SK-N-SH (cell line): ENCODE measurements around the gene FMN2. TPM values are rescaled to one million over a fixed set of nuclear protein-coding genes. Genes with fewer than 3 reads are reported as not detected.

Source experiments
- CTCF ChIA-PET: fragments of 300-600, 350-600 bp; formaldehyde crosslinking; extraction: SDS; loops from one replicate; lab custom pipeline; 2021; lab: Yijun Ruan, JAX
- POLR2A ChIA-PET: fragments of 350-600 bp; sonication (Branson Sonifier 250); formaldehyde crosslinking; extraction: SDS; loops from one replicate; lab custom pipeline; 2020; ENCODE audit warnings: antibody characterized with exemption, inconsistent platforms; lab: Yijun Ruan, JAX
- DNase-seq: peaks from one replicate; pipeline ENCODE4 v3.0.0; 2012
- H2AFZ ChIP-seq: fragments of 200-600 bp; sonication (generic); 2 replicates; pipeline ENCODE4 v1.8.1; 2016; ENCODE audit warnings: antibody characterized with exemption, mild to moderate bottlenecking, low read depth
- H3F3A ChIP-seq: fragments of 200-600 bp; sonication (generic); replicated peaks from 2 replicates; pipeline ENCODE3; 2016; ENCODE audit warnings: antibody characterized with exemption, mild to moderate bottlenecking; ENCODE audit not compliant: insufficient read depth
- H3K27ac ChIP-seq, 2 experiments: fragments of 200-500 bp in 1 of 2; fragments of 200-600 bp in 1 of 2; sonication (Bioruptor generic) in 1 of 2; sonication (generic), shearing (Covaris generic) in 1 of 2; 2 replicates each; pipeline versions ENCODE4 v1.5.1 to v1.6.1; 2014 to 2016; ENCODE audit warnings: low read depth in 2 of 2, inconsistent platforms in 1 of 2, low read length in 1 of 2, mild to moderate bottlenecking in 1 of 2, mixed read lengths in 1 of 2
- H3K27me3 ChIP-seq: fragments of 200-600 bp; sonication (generic), shearing (Covaris generic); 2 replicates; pipeline ENCODE4 v1.6.1; 2016; ENCODE audit warnings: mixed run types; ENCODE audit not compliant: insufficient read depth
- H3K36me3 ChIP-seq, 2 experiments: fragments of 200-500 bp in 1 of 2; fragments of 200-600 bp in 1 of 2; sonication (Bioruptor generic) in 1 of 2; sonication (generic) in 1 of 2; replicated peaks in 1 of 2; 2 replicates each; pipeline versions ENCODE3 to v1.5.1; 2014 to 2016; ENCODE audit warnings: low read length in 1 of 2, mild to moderate bottlenecking in 1 of 2; ENCODE audit not compliant: insufficient read depth in 2 of 2, control insufficient read depth in 1 of 2
- H3K4me1 ChIP-seq, 2 experiments: fragments of 200-500 bp in 1 of 2; fragments of 200-600 bp in 1 of 2; sonication (Bioruptor generic) in 1 of 2; sonication (generic), shearing (Covaris generic) in 1 of 2; 2 replicates each; pipeline versions ENCODE4 v1.5.1 to v1.6.1; 2014 to 2016; ENCODE audit warnings: low read depth in 1 of 2, low read length in 1 of 2, mixed run types in 1 of 2; ENCODE audit not compliant: insufficient read depth in 2 of 2, control insufficient read depth in 1 of 2
- H3K4me2 ChIP-seq: fragments of 200-600 bp; sonication (generic), shearing (Covaris generic); 2 replicates; pipeline ENCODE4 v1.6.1; 2017; ENCODE audit warnings: mixed run types
- H3K4me3 ChIP-seq, 2 experiments: fragments of 200-500 bp in 1 of 2; fragments of 200-600 bp in 1 of 2; sonication (Bioruptor generic) in 1 of 2; sonication (generic), shearing (Covaris generic) in 1 of 2; 2 replicates each; pipeline versions ENCODE4 v1.5.1 to v1.8.1; 2014 to 2016; ENCODE audit warnings: low read depth in 2 of 2, inconsistent platforms in 1 of 2, low read length in 1 of 2, mild to moderate bottlenecking in 1 of 2, mixed read lengths in 1 of 2, moderate library complexity in 1 of 2
- H3K79me2 ChIP-seq: fragments of 200-600 bp; sonication (generic); 2 replicates; pipeline ENCODE4 v1.8.1; 2017; ENCODE audit warnings: mild to moderate bottlenecking; ENCODE audit not compliant: insufficient read depth
- H3K9ac ChIP-seq: fragments of 200-600 bp; sonication (generic); 2 replicates; pipeline ENCODE4 v1.6.1; 2017; ENCODE audit warnings: mixed run types
- H3K9me2 ChIP-seq: fragments of 200-600 bp; sonication (generic); 2 replicates; pipeline ENCODE4 v1.6.1; 2017; ENCODE audit warnings: mixed run types
- H3K9me3 ChIP-seq: fragments of 200-600 bp; sonication (generic); 2 replicates; pipeline ENCODE4 v1.6.1; 2017; ENCODE audit warnings: mixed run types, mild to moderate bottlenecking, moderate library complexity
- H4K20me1 ChIP-seq: fragments of 200-600 bp; sonication (generic); 2 replicates; pipeline ENCODE4 v1.6.1; 2017; ENCODE audit warnings: mild to moderate bottlenecking, mixed run types; ENCODE audit not compliant: insufficient read depth
- CHD2 ChIP-seq: fragments of 150-350 bp; IDR thresholded peaks from 2 replicates; pipeline ENCODE4 v1.6.1; 2018; ENCODE audit warnings: low read length; ENCODE audit not compliant: partially characterized antibody
- CTCF ChIP-seq: fragments of 200-600 bp; sonication (generic); IDR thresholded peaks from 2 replicates; pipeline ENCODE4 v1.6.1; 2017; ENCODE audit warnings: antibody characterized with exemption, mild to moderate bottlenecking, moderate library complexity
- EP300 ChIP-seq, 2 experiments: IDR thresholded peaks; 2 replicates each; pipeline versions ENCODE4 v1.4.0 to v1.6.1; 2012; ENCODE audit warnings: borderline replicate concordance in 1 of 2, low read depth in 1 of 2, low read length in 1 of 2
- EZH2phosphoT487 ChIP-seq: fragments of 200-600 bp; sonication (generic); IDR thresholded peaks from 2 replicates; pipeline ENCODE4 v1.6.1; 2017; ENCODE audit warnings: low read depth, mixed run types, mild to moderate bottlenecking, antibody characterized with exemption, moderate library complexity, borderline replicate concordance
- FOSL2 ChIP-seq: IDR thresholded peaks from 2 replicates; pipeline ENCODE4 v1.4.0; 2012; ENCODE audit warnings: low read depth, mild to moderate bottlenecking, moderate library complexity, borderline replicate concordance
- FOXJ3 ChIP-seq: sonication (generic); formaldehyde crosslinking; IDR thresholded peaks from 2 replicates; pipeline ENCODE4 v1.5.1; 2020; ENCODE audit warnings: mild to moderate bottlenecking, missing genetic modification reagents
- FOXM1 ChIP-seq: IDR thresholded peaks from 2 replicates; pipeline ENCODE4 v1.4.0; 2012; ENCODE audit warnings: low read depth, mild to moderate bottlenecking
- GABPA ChIP-seq: IDR thresholded peaks from 2 replicates; pipeline ENCODE4 v1.4.0; 2012; ENCODE audit warnings: low read depth, mild to moderate bottlenecking
- IRF3 ChIP-seq: fragments of 150-350 bp; IDR thresholded peaks from 2 replicates; pipeline ENCODE4 v1.6.1; 2016; ENCODE audit warnings: mild to moderate bottlenecking, low read depth, low read length
- MAX ChIP-seq: IDR thresholded peaks from 2 replicates; pipeline ENCODE4 v1.4.0; 2012; ENCODE audit warnings: low read depth
- MEF2A ChIP-seq: IDR thresholded peaks from 2 replicates; pipeline ENCODE4 v1.4.0; 2012; ENCODE audit warnings: low read depth, borderline replicate concordance
- MXI1 ChIP-seq: IDR thresholded peaks from 2 replicates; pipeline ENCODE4 v1.6.1; 2012; ENCODE audit warnings: mild to moderate bottlenecking, low read depth, low read length, improper control_type of control experiment
- NRF1 ChIP-seq: IDR thresholded peaks from 2 replicates; pipeline ENCODE4 v1.6.1; 2012; ENCODE audit warnings: low read depth, mild to moderate bottlenecking, low read length
- RXRA ChIP-seq: IDR thresholded peaks from 2 replicates; pipeline ENCODE4 v1.4.0; 2012; ENCODE audit warnings: low read depth, mild to moderate bottlenecking, borderline replicate concordance
- SMC3 ChIP-seq: IDR thresholded peaks from 2 replicates; pipeline ENCODE4 v1.6.1; 2012; ENCODE audit warnings: low read depth, low read length, improper control_type of control experiment
- TAF1 ChIP-seq: IDR thresholded peaks from 2 replicates; pipeline ENCODE4 v1.6.1; 2012; ENCODE audit warnings: low read depth, mild to moderate bottlenecking, low read length, moderate library complexity, borderline replicate concordance
- TEAD4 ChIP-seq: IDR thresholded peaks from 2 replicates; pipeline ENCODE4 v1.4.0; 2012; ENCODE audit warnings: mild to moderate bottlenecking, borderline replicate concordance; ENCODE audit not compliant: insufficient read depth
- YY1 ChIP-seq: IDR thresholded peaks from 2 replicates; pipeline ENCODE4 v1.4.0; 2012; ENCODE audit warnings: low read depth, mild to moderate bottlenecking
- WGBS: methylation state at CpG from one replicate; pipeline ENCODE4 v1.1.6; 2017; ENCODE audit warnings: low lambda C conversion rate; 5-methylcytosine and 5-hydroxymethylcytosine counted together
- polyA plus RNA-seq, 3 experiments: library from polyadenylated mRNA; depleted of rRNA; stranded (reverse); fragments of >200 nt; gene quantifications; 2 replicates each; pipeline ENCODE4 v1.2.3, GENCODE V29; 2012
- TF ChIP-seq, protein P1 (sequence below): IDR thresholded peaks from 2 replicates; pipeline ENCODE4 v1.4.0; 2012; ENCODE audit warnings: low read depth, borderline replicate concordance
- TF ChIP-seq, protein P2 (sequence below): IDR thresholded peaks from 2 replicates; pipeline ENCODE4; 2012

The FMN2 gene
- polyA plus RNA-seq, 1 of the 3 experiments (the other 2 are of a cell fraction), result 7.2 TPM

- Histone ChIP-seq H3K4me1 (no peaks in the 10 kb centered on the region; a peak in 1 of 4 replicates), H3K36me3 (peaks cover 38 to 61% of the 10 kb centered on the region in 2 experiments), H3K9ac (no peak overlapping the region), H3K79me2 (peaks cover 7% of the 10 kb centered on the region; the same call in 1 of the 2 replicates), H4K20me1 (no peaks in the 10 kb centered on the region), H3K4me2 (no peak overlapping the region), H3K27me3 (no peaks in the 10 kb centered on the region), H3K9me2 (no peaks in the 10 kb centered on the region), H3F3A (peaks cover 11% of the 10 kb centered on the region), H3K27ac (no peak overlapping the region), H2AFZ (no peak overlapping the region)
- WGBS, result 96% methylated on average over 5 of the region's 5 CpGs
- CTCF ChIA-PET, result interaction anchor here (1.1 kb wide), 1 partner anchor 9 kb away, joined by 4 read pairs; no protein-coding TSS in a partner anchor
- DNase-seq, result no peak
- TF ChIP-seq GABPA (no peak), CHD2 (no peak), FOSL2 (no peak), TEAD4 (no peak), EP300 (IDR thresholded peaks at IDR 0.05; ENCODE audit: borderline replicate concordance in 1 of 2, low read depth in 1 of 2, low read length in 1 of 2) (no peak), EZH2phosphoT487 (no peak), RXRA (no peak), MEF2A (no peak), NRF1 (no peak), IRF3 (no peak), FOXM1 (no peak), SMC3 (no peak), MAX (no peak), FOXJ3 (CRISPR knock-in tag) (no peak), TAF1 (no peak), MXI1 (no peak), CTCF (no peak), YY1 (no peak)
- TF ChIP-seq, protein P1, sequence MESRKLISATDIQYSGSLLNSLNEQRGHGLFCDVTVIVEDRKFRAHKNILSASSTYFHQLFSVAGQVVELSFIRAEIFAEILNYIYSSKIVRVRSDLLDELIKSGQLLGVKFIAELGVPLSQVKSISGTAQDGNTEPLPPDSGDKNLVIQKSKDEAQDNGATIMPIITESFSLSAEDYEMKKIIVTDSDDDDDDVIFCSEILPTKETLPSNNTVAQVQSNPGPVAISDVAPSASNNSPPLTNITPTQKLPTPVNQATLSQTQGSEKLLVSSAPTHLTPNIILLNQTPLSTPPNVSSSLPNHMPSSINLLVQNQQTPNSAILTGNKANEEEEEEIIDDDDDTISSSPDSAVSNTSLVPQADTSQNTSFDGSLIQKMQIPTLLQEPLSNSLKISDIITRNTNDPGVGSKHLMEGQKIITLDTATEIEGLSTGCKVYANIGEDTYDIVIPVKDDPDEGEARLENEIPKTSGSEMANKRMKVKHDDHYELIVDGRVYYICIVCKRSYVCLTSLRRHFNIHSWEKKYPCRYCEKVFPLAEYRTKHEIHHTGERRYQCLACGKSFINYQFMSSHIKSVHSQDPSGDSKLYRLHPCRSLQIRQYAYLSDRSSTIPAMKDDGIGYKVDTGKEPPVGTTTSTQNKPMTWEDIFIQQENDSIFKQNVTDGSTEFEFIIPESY, result no peak
- TF ChIP-seq, protein P2, sequence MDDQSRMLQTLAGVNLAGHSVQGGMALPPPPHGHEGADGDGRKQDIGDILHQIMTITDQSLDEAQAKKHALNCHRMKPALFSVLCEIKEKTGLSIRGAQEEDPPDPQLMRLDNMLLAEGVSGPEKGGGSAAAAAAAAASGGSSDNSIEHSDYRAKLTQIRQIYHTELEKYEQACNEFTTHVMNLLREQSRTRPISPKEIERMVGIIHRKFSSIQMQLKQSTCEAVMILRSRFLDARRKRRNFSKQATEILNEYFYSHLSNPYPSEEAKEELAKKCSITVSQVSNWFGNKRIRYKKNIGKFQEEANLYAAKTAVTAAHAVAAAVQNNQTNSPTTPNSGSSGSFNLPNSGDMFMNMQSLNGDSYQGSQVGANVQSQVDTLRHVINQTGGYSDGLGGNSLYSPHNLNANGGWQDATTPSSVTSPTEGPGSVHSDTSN, result no peak
- TF ChIP-seq, all 33 proteins: peak for 0
- Histone ChIP-seq H3K4me3 (no peak overlapping the region), H3K9me3 (no peaks in the 10 kb centered on the region)
- POLR2A ChIA-PET, result no interaction called here
Measured at GRCh38 chr1:240362046-240362445, 270.4 kb downstream of the FMN2 start.
